GM18951 (cell line): ENCODE measurements around the gene FBF1.

Experiments
- POLR2A ChIP-seq: IDR thresholded peaks from 4 replicates; pipeline ENCODE4 v1.6.1; 2011; ENCODE audit warnings: mild to moderate bottlenecking; ENCODE audit not compliant: insufficient read length, insufficient read depth; ENCODE audit errors: extremely low read depth
- in situ Hi-C: fragments of 300-500 bp; cut with MboI; formaldehyde crosslinking; loops from one replicate; pipeline ENCODE4 v1.12.0; 2022; ENCODE audit warnings: low sequenced_read_pairs, mixed read lengths, inconsistent platforms; ENCODE audit not compliant: unreplicated experiment

Gene FBF1

GRCh38 chr17:75864448-75864871, 76.4 kb downstream of the FBF1 start:
- TF ChIP-seq POLR2A, result no peak
- in situ Hi-C loops, result no loop called here

GRCh38 chr17:75861927-75862317, 78.9 kb downstream of the FBF1 start:
- TF ChIP-seq POLR2A, result no peak
- in situ Hi-C loops, result no loop called here
